Fibroblast of mammary gland (primary cell): ENCODE results near the gene MAP3K12.

Experiments used
- DNase-seq: peaks from one replicate; pipeline ENCODE4 v3.0.0-alpha.2; 2010; ENCODE audit warnings: low read depth
- H3K4me3 ChIP-seq: 2 replicates; pipeline ENCODE4 v1.5.1; 2011; ENCODE audit warnings: low read depth, mild to moderate bottlenecking, low read length, moderate library complexity; ENCODE audit not compliant: control insufficient read depth
- CTCF ChIP-seq: conservative IDR thresholded peaks from 2 replicates; pipeline ENCODE4 v1.5.1; 2011; ENCODE audit warnings: low read depth, low read length, inconsistent platforms; ENCODE audit not compliant: control insufficient read depth, insufficient read depth

The MAP3K12 gene

DNA sequence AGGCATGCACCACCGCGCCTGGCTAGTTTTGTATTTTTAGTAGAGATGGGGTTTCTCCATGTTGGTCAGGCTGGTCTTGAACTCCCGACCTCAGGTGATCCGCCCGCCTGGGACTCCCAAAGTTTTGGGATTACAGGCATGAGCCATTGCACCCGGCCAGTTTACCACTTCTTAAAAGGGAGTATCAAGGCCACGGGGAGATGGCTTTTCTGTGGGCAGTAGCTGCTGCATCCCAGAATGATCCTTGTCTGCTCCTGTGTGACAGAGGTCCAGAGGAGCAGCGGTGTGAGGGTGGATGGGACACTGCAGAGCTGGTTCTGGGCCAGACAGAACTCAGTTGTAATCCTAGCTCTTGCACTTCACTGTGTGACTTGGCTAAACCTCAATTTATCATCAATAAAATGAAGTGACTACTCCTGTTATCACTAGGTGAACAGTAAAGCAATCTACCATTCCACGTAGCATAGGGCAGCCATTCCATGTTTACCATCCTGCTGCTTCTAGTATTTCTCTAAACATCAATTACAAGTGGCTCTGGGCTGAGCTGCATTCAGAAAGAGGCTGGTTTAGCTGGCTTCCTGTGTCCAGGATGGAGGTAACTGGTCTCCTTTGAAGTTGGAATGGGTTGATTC is 11.0 kb upstream of the MAP3K12 start:
- TF ChIP-seq CTCF: no peak
- no peak for DNase-seq
- H3K4me3 ChIP-seq: no peak overlapping the region

GRCh38 chr12:53508534-53509170 is 9.4 kb upstream of the MAP3K12 start:
- DNase-seq: peak; percentile 74
- no peak overlapping the region for H3K4me3 ChIP-seq
- peak; percentile 95 for TF ChIP-seq CTCF

DNA sequence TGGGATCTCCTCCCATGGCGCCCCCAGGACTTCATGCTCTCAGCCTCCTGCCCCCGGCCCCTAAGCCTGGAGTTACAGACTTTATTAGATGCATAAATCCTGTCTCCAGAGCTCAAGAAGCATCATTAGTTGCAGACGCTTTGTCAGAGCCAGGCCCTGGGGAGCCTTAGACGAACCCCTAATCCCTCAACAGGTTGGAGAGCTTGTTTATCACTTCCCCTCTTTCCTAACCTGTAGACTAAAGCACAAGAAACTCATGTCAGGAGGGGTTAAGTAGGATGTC is 8.3 kb upstream of the MAP3K12 start:
- no peak for DNase-seq
- no peak overlapping the region for H3K4me3 ChIP-seq
- no peak for TF ChIP-seq CTCF

DNA sequence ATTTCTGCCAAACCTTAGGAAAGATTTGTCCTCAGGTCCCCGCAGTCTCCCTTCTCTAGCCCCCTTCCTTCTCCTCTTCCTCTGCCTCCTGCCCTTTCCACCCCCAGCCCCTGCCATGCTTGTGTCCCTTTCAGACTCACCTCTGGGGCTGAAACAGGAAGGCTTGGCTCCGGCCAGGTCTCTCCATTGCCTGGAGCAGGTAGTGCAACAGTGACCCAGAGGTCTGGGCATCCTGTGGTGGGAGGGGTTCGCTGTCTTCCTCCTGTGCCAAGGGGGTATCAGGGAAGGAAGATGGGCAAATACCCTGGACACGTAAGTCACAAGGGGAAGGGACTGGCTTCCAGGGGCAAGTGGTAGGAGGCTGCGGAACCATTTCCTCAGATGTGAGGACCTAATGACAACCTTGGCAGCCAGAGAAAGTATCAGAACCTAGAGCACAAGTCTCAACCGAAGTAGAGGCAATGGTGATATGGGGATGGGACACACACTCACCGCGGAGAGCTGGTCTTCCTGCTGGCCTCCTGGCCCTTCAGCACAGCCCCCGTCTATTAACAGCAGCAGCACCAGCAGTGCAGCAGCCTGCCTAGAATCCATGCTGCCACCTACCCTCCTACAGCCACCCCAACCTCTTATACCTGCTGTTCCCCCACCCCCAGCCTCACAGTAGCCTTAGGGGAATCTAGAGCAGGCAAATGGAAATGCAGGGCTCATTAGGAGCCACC is 7.8 kb upstream of the MAP3K12 start, which contains the start of gene NPFF:
TSS of gene NPFF (minus strand) at position 604 of the 722 bp plus-strand sequence. CDS start at position 594, 10 bp downstream.
- no peak for DNase-seq
- TF ChIP-seq CTCF: no peak
- H3K4me3 ChIP-seq: no peak within 1 kb of the TSS

- TF ChIP-seq CTCF: no peak
- H3K4me3 ChIP-seq: no peak overlapping the region
- no peak for DNase-seq
These were observed 7.2 kb upstream of the MAP3K12 start for GRCh38 chr12:53506450-53506785.

GRCh38 chr12:53505555-53506449 is 6.5 kb upstream of the MAP3K12 start:
- H3K4me3 ChIP-seq: no peak overlapping the region
- peak; percentile 54 for DNase-seq
- TF ChIP-seq CTCF: no peak
